Measurements from ENCODE around the gene SLC31A2.
A peak's percentile ranks its signal among the peaks of the same experiment; 100 is the strongest.

SLC31A2 gene

GRCh38 chr9:113187929-113188595 lies 37.3 kb downstream of the SLC31A2 start:
- peak in 1 of 2 experiments; percentile 65 for DNase-seq
- TF ChIP-seq GATA1 (IDR thresholded peaks at IDR 0.05; ENCODE audit: low read depth, low read length) (no peak), POLR2A (IDR thresholded peaks at IDR 0.05; ENCODE audit: low read length) (no peak)

- DNase-seq, result no peak
- no peak for TF ChIP-seq POLR2A (IDR thresholded peaks at IDR 0.05; ENCODE audit: low read length)
- no peak for TF ChIP-seq GATA1 (IDR thresholded peaks at IDR 0.05; ENCODE audit: low read depth, low read length)
These were observed 41.6 kb downstream of the SLC31A2 start for GRCh38 chr9:113192455-113192854.

- no peak for TF ChIP-seq POLR2A (IDR thresholded peaks at IDR 0.05; ENCODE audit: low read length)
- TF ChIP-seq GATA1 (IDR thresholded peaks at IDR 0.05; ENCODE audit: low read depth, low read length), result no peak
- DNase-seq, result no peak
These were observed 49.0 kb downstream of the SLC31A2 start for GRCh38 chr9:113199683-113200329.

GRCh38 chr9:113205432-113205831 lies 54.6 kb downstream of the SLC31A2 start:
- no peak for DNase-seq

GRCh38 chr9:113205861-113206260 lies 55.1 kb downstream of the SLC31A2 start:
- DNase-seq, result no peak
- no peak for TF ChIP-seq POLR2A (IDR thresholded peaks at IDR 0.05; ENCODE audit: low read length)
- no peak for TF ChIP-seq GATA1 (IDR thresholded peaks at IDR 0.05; ENCODE audit: low read depth, low read length)

More at GRCh38 chr9:113205432-113205831, 54.6 kb downstream of the SLC31A2 start:
- no peak for TF ChIP-seq GATA1 (IDR thresholded peaks at IDR 0.05; ENCODE audit: low read depth, low read length)
- TF ChIP-seq POLR2A (IDR thresholded peaks at IDR 0.05; ENCODE audit: low read length), result no peak

GRCh38 chr9:113210815-113211214 lies 60.0 kb downstream of the SLC31A2 start:
- DNase-seq, result no peak
- TF ChIP-seq POLR2A (IDR thresholded peaks at IDR 0.05; ENCODE audit: low read length), result no peak
- no peak for TF ChIP-seq GATA1 (IDR thresholded peaks at IDR 0.05; ENCODE audit: low read depth, low read length)
